ENCODE measurements around the gene ACAP3.

DNA sequence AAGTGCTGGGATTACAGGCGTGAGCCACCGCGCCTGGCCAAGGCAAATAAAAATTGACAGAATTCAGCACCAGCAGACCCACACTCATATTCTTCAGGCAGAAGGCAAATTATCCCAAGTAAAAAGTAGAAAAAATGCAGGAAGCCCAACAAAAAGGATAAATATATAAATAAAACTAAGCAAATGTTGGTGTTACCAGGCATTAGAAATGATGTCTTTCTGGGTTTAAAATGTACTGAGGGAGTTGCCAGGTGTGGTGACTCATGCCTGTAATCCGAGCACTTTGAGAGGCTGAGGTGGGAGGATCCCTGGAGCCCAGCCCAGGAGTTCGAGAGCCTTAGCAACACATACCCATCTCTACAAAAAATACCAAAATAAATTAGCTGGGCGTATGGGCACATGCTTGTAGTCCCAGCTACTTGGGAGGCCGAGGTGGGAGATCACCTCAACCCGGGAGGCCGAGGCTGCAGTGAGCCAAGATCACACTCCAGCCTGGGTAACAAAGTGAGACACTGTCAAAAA lies 10.5 kb upstream of the ACAP3 start:
- no peak for TF ChIP-seq CTCF (IDR thresholded peaks at IDR 0.05)
- TF ChIP-seq POLR2A (IDR thresholded peaks at IDR 0.05) = no peak

Data from breast epithelium (tissue), 3 donors.